GM13977 (cell line): Measurements from ENCODE around the gene HDAC9.

ENCODE experiments used
- DNase-seq: peaks from one replicate; pipeline ENCODE4 v3.0.0; 2012; ENCODE audit warnings: low spot score
- CTCF ChIP-seq: IDR thresholded peaks from 2 replicates; pipeline ENCODE4 v1.5.1; 2012; ENCODE audit warnings: mild to moderate bottlenecking, control low read depth; ENCODE audit not compliant: insufficient read depth; ENCODE audit errors: extremely low read depth, missing control alignments
- in situ Hi-C: fragments of 300-500 bp; cut with MboI; formaldehyde crosslinking; loops from one replicate; pipeline ENCODE4 v1.12.0; 2022; ENCODE audit warnings: low sequenced_read_pairs, low pct_unique_long_range_greater_than_20kb, mixed read lengths, inconsistent platforms; ENCODE audit not compliant: unreplicated experiment

Gene HDAC9

GRCh38 chr7:18566205-18566604 is 70.7 kb downstream of the HDAC9 start:
- no peak for DNase-seq
- in situ Hi-C loops, result no loop called here
- TF ChIP-seq CTCF, result no peak

GRCh38 chr7:18566829-18567228 is 71.3 kb downstream of the HDAC9 start:
- in situ Hi-C loops, result no loop called here
- TF ChIP-seq CTCF, result no peak
- DNase-seq, result peak; percentile 40

GRCh38 chr7:18570441-18570840 is 74.9 kb downstream of the HDAC9 start:
- in situ Hi-C loops, result no loop called here
- no peak for DNase-seq

GRCh38 chr7:18570890-18571478 is 75.4 kb downstream of the HDAC9 start:
- in situ Hi-C loops, result no loop called here
- TF ChIP-seq CTCF, result peak; percentile 34
- DNase-seq, result no peak

More at GRCh38 chr7:18570441-18570840, 74.9 kb downstream of the HDAC9 start:
- no peak for TF ChIP-seq CTCF

- TF ChIP-seq CTCF, result no peak
- in situ Hi-C loops, result no loop called here
- DNase-seq, result no peak
Observed at GRCh38 chr7:18572154-18572553, 76.6 kb downstream of the HDAC9 start.

- no peak for DNase-seq
- no peak for TF ChIP-seq CTCF
- in situ Hi-C loops, result no loop called here
Observed at GRCh38 chr7:18572885-18573284, 77.3 kb downstream of the HDAC9 start.
